Sigmoid colon (tissue), 4 donors: ENCODE data around the gene PRKCQ.

Experiments used
- POLR2A ChIP-seq, 2 donors: fragments of 450-650 bp; IDR thresholded peaks; one replicate each; pipeline ENCODE4 v1.6.1; 2016; ENCODE audit warnings: antibody characterized with exemption in 2 of 2, mild to moderate bottlenecking in 2 of 2, moderate library complexity in 2 of 2
- POLR2AphosphoS5 ChIP-seq, 4 donors: sonication (generic); formaldehyde crosslinking; IDR thresholded peaks; one replicate each; pipeline ENCODE4 v1.6.1; 2017; ENCODE audit warnings: antibody characterized with exemption in 4 of 4
- TF ChIP-seq, protein P1 (sequence below), 4 experiments: fragments of 450-650 bp in 3 of 4; fragments of 200-600 bp in 1 of 4; IDR thresholded peaks; one replicate each; pipeline ENCODE4 v1.5.1; 2016 to 2019; ENCODE audit warnings: antibody characterized with exemption in 4 of 4, mild to moderate bottlenecking in 3 of 4, moderate library complexity in 2 of 4

DNA sequence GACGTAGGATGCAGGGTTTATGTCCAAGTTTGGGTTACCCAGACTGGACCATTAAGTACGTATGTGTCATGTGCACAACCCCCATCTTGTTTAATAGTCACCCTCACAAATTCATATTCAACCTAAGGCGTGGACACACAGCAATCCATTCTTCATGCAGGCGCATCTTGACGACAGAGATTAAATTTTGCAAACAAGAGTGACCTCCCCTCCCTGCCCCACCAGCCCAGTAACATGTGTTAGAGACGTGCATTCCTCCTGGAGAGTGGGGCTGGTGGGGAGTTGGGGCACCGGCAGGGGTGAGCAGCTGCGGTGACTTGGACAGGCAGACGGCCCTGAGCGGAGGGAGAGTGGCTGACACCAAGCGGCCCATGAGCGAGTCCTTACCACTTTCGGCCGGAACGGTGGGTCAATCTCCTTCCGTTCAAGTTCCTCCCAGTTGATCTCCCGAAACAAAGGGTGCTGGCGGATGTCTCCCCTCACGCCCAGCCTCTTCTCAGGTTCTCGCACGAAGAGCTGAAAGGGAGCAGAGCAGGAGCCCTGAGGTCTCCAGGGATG is 149.6 kb downstream of the PRKCQ start:
- TF ChIP-seq, protein P1, sequence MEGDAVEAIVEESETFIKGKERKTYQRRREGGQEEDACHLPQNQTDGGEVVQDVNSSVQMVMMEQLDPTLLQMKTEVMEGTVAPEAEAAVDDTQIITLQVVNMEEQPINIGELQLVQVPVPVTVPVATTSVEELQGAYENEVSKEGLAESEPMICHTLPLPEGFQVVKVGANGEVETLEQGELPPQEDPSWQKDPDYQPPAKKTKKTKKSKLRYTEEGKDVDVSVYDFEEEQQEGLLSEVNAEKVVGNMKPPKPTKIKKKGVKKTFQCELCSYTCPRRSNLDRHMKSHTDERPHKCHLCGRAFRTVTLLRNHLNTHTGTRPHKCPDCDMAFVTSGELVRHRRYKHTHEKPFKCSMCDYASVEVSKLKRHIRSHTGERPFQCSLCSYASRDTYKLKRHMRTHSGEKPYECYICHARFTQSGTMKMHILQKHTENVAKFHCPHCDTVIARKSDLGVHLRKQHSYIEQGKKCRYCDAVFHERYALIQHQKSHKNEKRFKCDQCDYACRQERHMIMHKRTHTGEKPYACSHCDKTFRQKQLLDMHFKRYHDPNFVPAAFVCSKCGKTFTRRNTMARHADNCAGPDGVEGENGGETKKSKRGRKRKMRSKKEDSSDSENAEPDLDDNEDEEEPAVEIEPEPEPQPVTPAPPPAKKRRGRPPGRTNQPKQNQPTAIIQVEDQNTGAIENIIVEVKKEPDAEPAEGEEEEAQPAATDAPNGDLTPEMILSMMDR (IDR thresholded peaks at IDR 0.05) = no peak
- no peak for TF ChIP-seq POLR2A (IDR thresholded peaks at IDR 0.05)
- TF ChIP-seq POLR2AphosphoS5 (IDR thresholded peaks at IDR 0.05) = no peak
